Measurements from ENCODE around the gene ANKRD52. TPM values are rescaled to one million over a fixed set of nuclear protein-coding genes. Genes with fewer than 3 reads are reported as not detected.

ANKRD52 gene
- total and polyA plus RNA-seq, 9 of the 15 experiments (the other 6 are each of a cell fraction or from before 2014, with no cell fraction given) = 0.52 to 46.8 (median 7.9) TPM

DNA sequence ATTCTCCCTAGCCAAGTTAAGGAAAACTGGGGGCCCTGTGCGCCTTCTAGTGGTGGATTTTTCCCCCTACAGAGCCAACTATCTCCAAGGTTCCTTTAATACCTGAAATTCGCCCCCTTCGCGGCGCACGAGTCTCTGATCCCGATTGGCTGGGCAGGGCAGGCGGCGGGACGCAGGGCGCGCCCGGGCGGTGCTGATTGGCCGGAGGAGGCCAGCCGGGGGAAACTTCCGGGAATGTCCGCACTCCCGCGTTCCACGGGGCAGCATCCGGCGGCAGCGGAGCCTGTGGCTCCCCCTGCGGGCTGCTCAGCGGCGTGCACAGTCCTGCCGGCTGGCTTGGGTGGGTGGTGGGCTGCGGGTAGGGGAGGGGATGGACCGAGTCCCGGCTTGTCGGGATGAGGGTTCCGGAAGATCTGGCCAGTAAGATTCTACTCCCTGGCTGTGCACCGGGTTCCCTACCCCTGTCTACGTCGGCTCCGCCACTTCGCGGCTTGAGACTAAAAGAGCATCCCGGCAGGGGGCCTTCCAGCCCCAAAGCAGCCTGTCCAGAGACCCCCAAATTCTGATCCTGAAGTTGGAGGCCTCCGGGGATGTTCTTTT lies 34.0 kb downstream of the ANKRD52 start, which contains the start of gene NABP2 (continued):
- TF ChIP-seq, protein P1, sequence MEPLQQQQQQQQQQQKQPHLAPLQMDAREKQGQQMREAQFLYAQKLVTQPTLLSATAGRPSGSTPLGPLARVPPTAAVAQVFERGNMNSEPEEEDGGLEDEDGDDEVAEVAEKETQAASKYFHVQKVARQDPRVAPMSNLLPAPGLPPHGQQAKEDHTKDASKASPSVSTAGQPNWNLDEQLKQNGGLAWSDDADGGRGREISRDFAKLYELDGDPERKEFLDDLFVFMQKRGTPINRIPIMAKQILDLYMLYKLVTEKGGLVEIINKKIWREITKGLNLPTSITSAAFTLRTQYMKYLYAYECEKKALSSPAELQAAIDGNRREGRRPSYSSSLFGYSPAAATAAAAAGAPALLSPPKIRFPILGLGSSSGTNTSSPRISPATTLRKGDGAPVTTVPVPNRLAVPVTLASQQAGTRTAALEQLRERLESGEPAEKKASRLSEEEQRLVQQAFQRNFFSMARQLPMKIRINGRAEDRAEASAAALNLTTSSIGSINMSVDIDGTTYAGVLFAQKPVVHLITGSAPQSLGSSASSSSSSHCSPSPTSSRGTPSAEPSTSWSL (CRISPR knock-in tag; IDR thresholded peaks at IDR 0.05; ENCODE audit: borderline replicate concordance) = no peak
- peak; percentile 82 for TF ChIP-seq RBFOX2 (IDR thresholded peaks at IDR 0.05; ENCODE audit: low read depth, low read length)
- TF ChIP-seq FOXK2 (conservative IDR thresholded peaks at IDR 0.05 in 1 of 2, IDR thresholded peaks at IDR 0.05 in 1 of 2; ENCODE audit: low read depth in 2 of 2) = peak; percentile 63 to 77
- peak; percentile 47 for TF ChIP-seq EGR1 (conservative IDR thresholded peaks at IDR 0.05)
- TF ChIP-seq NEUROD1 (IDR thresholded peaks at IDR 0.05; ENCODE audit: borderline replicate concordance, low read depth, low read length, partially characterized antibody) = peak; percentile 84
- TF ChIP-seq SUPT5H (IDR thresholded peaks at IDR 0.05) = peak; percentile 54
- TF ChIP-seq GABPA (tag; conservative IDR thresholded peaks at IDR 0.05; ENCODE audit: low read depth) = peak; percentile 94
- 0 out of 2 replicates have a peak, but pooled peaks have one; percentile 38 for TF ChIP-seq ZNF431 (CRISPR knock-in tag; IDR thresholded peaks at IDR 0.05)
- no peak for TF ChIP-seq ZNF134 (CRISPR knock-in tag; conservative IDR thresholded peaks at IDR 0.05)
- peak; percentile 70 for TF ChIP-seq BHLHE40 (IDR thresholded peaks at IDR 0.05; ENCODE audit: low read length)
- TF ChIP-seq KAT2B (IDR thresholded peaks at IDR 0.05; ENCODE audit: low read depth, low read length) = peak; percentile 89
- TF ChIP-seq ERF (CRISPR knock-in tag; IDR thresholded peaks at IDR 0.05) = no peak
- no peak for TF ChIP-seq ZNF232 (CRISPR knock-in tag; IDR thresholded peaks at IDR 0.05)
- no peak for TF ChIP-seq POU5F1 (IDR thresholded peaks at IDR 0.05; ENCODE audit: borderline replicate concordance, low read depth, low read length, partially characterized antibody)
- TF ChIP-seq C11orf30 (IDR thresholded peaks at IDR 0.05; ENCODE audit: low read depth) = peak; percentile 80
- TF ChIP-seq FOXA3 (CRISPR knock-in tag; conservative IDR thresholded peaks at IDR 0.05 in 1 of 2, IDR thresholded peaks at IDR 0.05 in 1 of 2) = no peak
- TF ChIP-seq MXI1 (IDR thresholded peaks at IDR 0.05; ENCODE audit: low read depth, low read length) = peak; percentile 33; the same call in 1 of the 2 replicates
- 0 out of 2 replicates have a peak, but pooled peaks have one; percentile 59 for TF ChIP-seq TCF7 (IDR thresholded peaks at IDR 0.05; ENCODE audit: borderline replicate concordance)
- no peak for TF ChIP-seq ILF3 (IDR thresholded peaks at IDR 0.05; ENCODE audit: borderline replicate concordance)
- peak; percentile 22 for TF ChIP-seq TCF3 (CRISPR knock-in tag; IDR thresholded peaks at IDR 0.05)
- TF ChIP-seq ZNF263 (CRISPR knock-in tag; IDR thresholded peaks at IDR 0.05; ENCODE audit: borderline replicate concordance) = peak; percentile 54; the same call in 1 of the 2 replicates
- TF ChIP-seq HNRNPK (IDR thresholded peaks at IDR 0.05; ENCODE audit: low read depth, low read length, poor library complexity, severe bottlenecking) = peak; percentile 54
- TF ChIP-seq, protein P2, sequence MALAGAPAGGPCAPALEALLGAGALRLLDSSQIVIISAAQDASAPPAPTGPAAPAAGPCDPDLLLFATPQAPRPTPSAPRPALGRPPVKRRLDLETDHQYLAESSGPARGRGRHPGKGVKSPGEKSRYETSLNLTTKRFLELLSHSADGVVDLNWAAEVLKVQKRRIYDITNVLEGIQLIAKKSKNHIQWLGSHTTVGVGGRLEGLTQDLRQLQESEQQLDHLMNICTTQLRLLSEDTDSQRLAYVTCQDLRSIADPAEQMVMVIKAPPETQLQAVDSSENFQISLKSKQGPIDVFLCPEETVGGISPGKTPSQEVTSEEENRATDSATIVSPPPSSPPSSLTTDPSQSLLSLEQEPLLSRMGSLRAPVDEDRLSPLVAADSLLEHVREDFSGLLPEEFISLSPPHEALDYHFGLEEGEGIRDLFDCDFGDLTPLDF (CRISPR knock-in tag; IDR thresholded peaks at IDR 0.05) = peak; percentile 95
- no peak for TF ChIP-seq ZNF766 (CRISPR knock-in tag; conservative IDR thresholded peaks at IDR 0.05)
- TF ChIP-seq, protein P3, sequence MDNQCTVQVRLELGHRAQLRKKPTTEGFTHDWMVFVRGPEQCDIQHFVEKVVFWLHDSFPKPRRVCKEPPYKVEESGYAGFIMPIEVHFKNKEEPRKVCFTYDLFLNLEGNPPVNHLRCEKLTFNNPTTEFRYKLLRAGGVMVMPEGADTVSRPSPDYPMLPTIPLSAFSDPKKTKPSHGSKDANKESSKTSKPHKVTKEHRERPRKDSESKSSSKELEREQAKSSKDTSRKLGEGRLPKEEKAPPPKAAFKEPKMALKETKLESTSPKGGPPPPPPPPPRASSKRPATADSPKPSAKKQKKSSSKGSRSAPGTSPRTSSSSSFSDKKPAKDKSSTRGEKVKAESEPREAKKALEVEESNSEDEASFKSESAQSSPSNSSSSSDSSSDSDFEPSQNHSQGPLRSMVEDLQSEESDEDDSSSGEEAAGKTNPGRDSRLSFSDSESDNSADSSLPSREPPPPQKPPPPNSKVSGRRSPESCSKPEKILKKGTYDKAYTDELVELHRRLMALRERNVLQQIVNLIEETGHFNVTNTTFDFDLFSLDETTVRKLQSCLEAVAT (IDR thresholded peaks at IDR 0.05) = no peak
- no peak for TF ChIP-seq ADNP (tag; IDR thresholded peaks at IDR 0.05)

All from K562 (cell line).